ENCODE data around the gene IGSF10.

- TF ChIP-seq CTCF (IDR thresholded peaks at IDR 0.05; ENCODE audit: control extremely low read depth in 1 of 3, insufficient read depth in 1 of 3, low read depth in 1 of 3, low read length in 3 of 3) (peak in 2 of 3 experiments; percentile 20 to 48; a peak in 2 of 4 replicates), TAF1 (IDR thresholded peaks at IDR 0.05; ENCODE audit: low read depth, low read length) (no peak), HDAC6 (IDR thresholded peaks at IDR 0.05; ENCODE audit: low read depth, low read length) (no peak), ZNF274 (IDR thresholded peaks at IDR 0.05; ENCODE audit: borderline replicate concordance, extremely low read depth, low read length) (no peak), POLR2A (IDR thresholded peaks at IDR 0.05; ENCODE audit: control extremely low read depth in 1 of 2, low read depth in 2 of 2, low read length in 2 of 2) (no peak), CHD2 (IDR thresholded peaks at IDR 0.05; ENCODE audit: low read length) (no peak), ATF3 (IDR thresholded peaks at IDR 0.05; ENCODE audit: insufficient read depth, low read depth, low read length) (no peak), FOSL1 (IDR thresholded peaks at IDR 0.05; ENCODE audit: insufficient read depth, low read depth, low read length) (no peak), JUN (IDR thresholded peaks at IDR 0.05; ENCODE audit: low read depth, low read length) (no peak), EZH2 (IDR thresholded peaks at IDR 0.05; ENCODE audit: low read depth, low read length, severe bottlenecking) (no peak), POLR2AphosphoS5 (IDR thresholded peaks at IDR 0.05; ENCODE audit: low read depth, low read length) (no peak), TAF7 (optimal IDR thresholded peaks at IDR 0.05; ENCODE audit: borderline replicate concordance, low read depth, low read length) (no peak), TCF12 (IDR thresholded peaks at IDR 0.05; ENCODE audit: low read depth, low read length) (no peak)
These were observed 34.6 kb downstream of the IGSF10 start for GRCh38 chr3:151426341-151426657.
